HCEC 1CT (cell line): ENCODE data around the gene ITGB4.

ENCODE experiments used
- DNase-seq: peaks from one replicate; pipeline ENCODE4 v3.0.0-alpha.2; 2017

ITGB4 gene

DNA sequence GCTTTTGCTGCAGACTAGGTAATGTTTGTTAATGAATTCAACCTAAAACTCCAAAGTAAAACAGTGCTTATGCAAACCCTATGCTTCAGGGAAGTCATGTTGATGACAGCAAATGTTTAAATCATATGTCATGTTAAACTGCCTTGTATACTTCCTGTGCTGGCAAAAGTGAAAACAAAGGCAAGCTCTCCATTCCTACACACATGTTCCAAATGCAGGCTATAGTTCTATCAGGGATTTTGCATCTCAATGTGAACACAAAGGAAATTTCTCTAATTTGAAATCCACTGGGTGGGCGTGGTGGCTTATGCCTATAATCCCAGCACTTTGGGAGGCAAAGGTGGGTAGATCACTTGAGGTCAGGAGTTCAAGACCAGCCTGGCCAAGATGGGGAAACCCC, 82.6 kb downstream of the ITGB4 start:
- no peak for DNase-seq

DNA sequence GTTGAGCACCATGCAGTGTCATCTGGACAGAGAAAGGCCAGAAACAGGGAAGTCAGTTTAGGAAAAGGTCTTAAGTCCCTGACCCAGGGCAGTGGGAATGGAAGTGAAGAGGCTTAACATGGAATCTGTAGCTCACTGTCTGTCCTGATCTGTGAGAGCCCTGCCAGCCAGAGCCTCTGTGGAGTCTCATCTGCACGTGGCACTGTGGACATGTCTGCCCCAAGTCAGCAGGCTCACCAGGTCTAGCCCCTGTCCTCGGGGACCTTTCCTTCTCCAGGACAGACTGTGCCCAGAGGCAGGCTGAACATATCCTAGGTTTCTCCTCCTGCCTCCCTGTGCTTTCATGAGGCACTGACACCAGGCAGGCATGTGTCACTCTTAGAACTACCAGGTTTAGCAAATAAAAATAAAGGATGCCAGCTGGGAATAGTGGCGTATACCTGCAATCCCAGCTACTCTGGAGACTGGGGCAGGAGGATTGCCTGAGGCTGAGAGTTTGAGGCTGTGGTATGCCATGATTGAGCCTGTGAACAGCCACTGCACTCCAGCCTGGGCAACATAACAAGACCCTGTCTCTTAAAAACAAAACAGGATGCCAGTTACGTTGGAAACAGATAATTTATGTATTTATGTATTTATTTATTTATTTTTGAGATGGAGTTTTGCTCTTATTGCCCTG, 85.7 kb downstream of the ITGB4 start:
- no peak for DNase-seq
